HL-60 (cell line): ENCODE results near the gene HCN4.

Experiments
- DNase-seq, 2 experiments: peaks; one replicate each; pipeline ENCODE4 v3.0.0-alpha.2; 2010 to 2020; ENCODE audit warnings: low read depth in 1 of 2, low spot score in 1 of 2
- H3K27ac ChIP-seq: fragments of 250-450 bp; sonication (Bioruptor Pico); replicated peaks from 2 replicates; pipeline ENCODE4 v1.5.1; 2020; ENCODE audit warnings: mild to moderate bottlenecking, moderate library complexity
- H3K27me3 ChIP-seq: fragments of 250-450 bp; sonication (Bioruptor Pico); 2 replicates; pipeline ENCODE4 v1.5.1; 2021; ENCODE audit warnings: mild to moderate bottlenecking, moderate library complexity; ENCODE audit not compliant: insufficient read depth, poor library complexity, severe bottlenecking
- H3K4me3 ChIP-seq: replicated peaks from 2 replicates; pipeline ENCODE4 v1.5.1; 2011; ENCODE audit warnings: mild to moderate bottlenecking, control low read depth, low read length; ENCODE audit not compliant: insufficient read depth
- CTCF ChIP-seq: IDR thresholded peaks from one replicate; pipeline ENCODE4 v1.5.1; 2011; ENCODE audit warnings: low read length, control low read depth, inconsistent platforms; ENCODE audit not compliant: insufficient read depth
- GABPA ChIP-seq: IDR thresholded peaks from 2 replicates; pipeline ENCODE4 v1.6.1; 2012; ENCODE audit warnings: low read depth
- POLR2AphosphoS5 ChIP-seq: IDR thresholded peaks from 2 replicates; pipeline ENCODE4 v1.6.1; 2012; ENCODE audit warnings: low read depth
- REST ChIP-seq: IDR thresholded peaks from 2 replicates; pipeline ENCODE4 v1.6.1; 2012; ENCODE audit warnings: low read depth; ENCODE audit not compliant: insufficient replicate concordance
- SPI1 ChIP-seq: IDR thresholded peaks from 2 replicates; pipeline ENCODE4 v1.6.1; 2012; ENCODE audit warnings: low read depth, mild to moderate bottlenecking, borderline replicate concordance

The HCN4 gene

GRCh38 chr15:73296609-73297353 lies 72.0 kb downstream of the HCN4 start:
- no peak overlapping the region for H3K4me3 ChIP-seq
- DNase-seq = no peak
- no peaks in the 10 kb centered on the region for H3K27me3 ChIP-seq
- peak overlapping the region; percentile 88 for H3K27ac ChIP-seq
- TF ChIP-seq POLR2AphosphoS5 = no peak
- TF ChIP-seq SPI1 = no peak
- TF ChIP-seq REST = no peak
- TF ChIP-seq GABPA = no peak
- TF ChIP-seq CTCF = no peak

GRCh38 chr15:73295630-73296286 lies 73.0 kb downstream of the HCN4 start:
- DNase-seq = peak; percentile 75 to 94
- no peak for TF ChIP-seq REST
- TF ChIP-seq POLR2AphosphoS5 = peak; percentile 23; the same call in 1 of the 2 replicates
- Histone ChIP-seq H3K4me3 (no peak overlapping the region), H3K27me3 (no peaks in the 10 kb centered on the region), H3K27ac (peak overlapping the region; percentile 88)

- Histone ChIP-seq H3K27me3 (no peaks in the 10 kb centered on the region), H3K4me3 (no peak overlapping the region), H3K27ac (no peak overlapping the region; the same call in 1 of the 2 replicates)
- no peak for TF ChIP-seq POLR2AphosphoS5
- TF ChIP-seq REST = no peak
- no peak for DNase-seq
Measured at GRCh38 chr15:73293773-73294172, 75.0 kb downstream of the HCN4 start.

GRCh38 chr15:73291441-73291840 lies 77.3 kb downstream of the HCN4 start:
- H3K27me3 ChIP-seq = no peaks in the 10 kb centered on the region
- DNase-seq = no peak
- no peak overlapping the region for H3K27ac ChIP-seq
- TF ChIP-seq SPI1 = no peak
- TF ChIP-seq POLR2AphosphoS5 = no peak
- TF ChIP-seq GABPA = no peak
- no peak for TF ChIP-seq CTCF
- no peak for TF ChIP-seq REST
- no peak overlapping the region for H3K4me3 ChIP-seq
